Measurements from ENCODE around the gene IL13RA2. TPM values are rescaled to one million over a fixed set of nuclear protein-coding genes. Genes with fewer than 3 reads are reported as not detected.
A peak's percentile ranks its signal among the peaks of the same experiment; 100 is the strongest.

IL13RA2 gene
- total and polyA plus RNA-seq, 2 donors = 1.7 to 7.0 TPM

GRCh38 chrX:115018040-115018647, 728 bp upstream of the IL13RA2 start:
- Histone ChIP-seq H3K27me3 (ENCODE audit: control insufficient read depth in 2 of 2, insufficient read depth in 1 of 2, low read length in 1 of 2) (no peaks in the 10 kb centered on the region), H3K4me1 (ENCODE audit: control insufficient read depth in 2 of 2, insufficient read depth in 2 of 2, low read length in 2 of 2) (no peaks in the 10 kb centered on the region), H3K4me3 (ENCODE audit: low read length in 2 of 2) (no peak overlapping the region), H3K36me3 (ENCODE audit: control insufficient read depth in 2 of 2, insufficient read depth in 2 of 2, low read length in 1 of 2) (no peaks in the 10 kb centered on the region), H3K9me3 (ENCODE audit: control insufficient read depth in 2 of 2, insufficient read depth in 1 of 2, low read length in 1 of 2) (no peaks in the 10 kb centered on the region), H3K27ac (ENCODE audit: low read depth in 1 of 2, low read length in 1 of 2) (no peak overlapping the region)
- WGBS = 76% methylated on average over 6 of the region's 6 CpGs
- DNase-seq (ENCODE audit: low read depth in 6 of 9, low spot score in 9 of 9) = peak in 1 of 9 donors; percentile 16

- Histone ChIP-seq H3K36me3 (ENCODE audit: control insufficient read depth in 2 of 2, insufficient read depth in 2 of 2, low read length in 1 of 2) (no peaks in the 10 kb centered on the region), H3K4me1 (ENCODE audit: control insufficient read depth in 2 of 2, insufficient read depth in 2 of 2, low read length in 2 of 2) (no peaks in the 10 kb centered on the region), H3K27ac (ENCODE audit: low read depth in 1 of 2, low read length in 1 of 2) (no peak overlapping the region), H3K9me3 (ENCODE audit: control insufficient read depth in 2 of 2, insufficient read depth in 1 of 2, low read length in 1 of 2) (no peaks in the 10 kb centered on the region), H3K27me3 (ENCODE audit: control insufficient read depth in 2 of 2, insufficient read depth in 1 of 2, low read length in 1 of 2) (no peaks in the 10 kb centered on the region), H3K4me3 (ENCODE audit: low read length in 2 of 2) (no peak overlapping the region)
- DNase-seq (ENCODE audit: low read depth in 6 of 9, low spot score in 9 of 9) = no peak
- 94% methylated on average over 3 of the region's 3 CpGs for WGBS
These were observed 3.7 kb downstream of the IL13RA2 start for GRCh38 chrX:115013705-115014104.

GRCh38 chrX:115011428-115011827, 6.0 kb downstream of the IL13RA2 start:
- no peaks in the 10 kb centered on the region for H3K27me3 ChIP-seq (ENCODE audit: control insufficient read depth in 2 of 2, insufficient read depth in 1 of 2, low read length in 1 of 2)
- WGBS = 92% methylated on average over 1 of the region's 1 CpG
- no peak overlapping the region for H3K4me3 ChIP-seq (ENCODE audit: low read length in 2 of 2)

GRCh38 chrX:114999906-115000305, 17.5 kb downstream of the IL13RA2 start:
- Histone ChIP-seq H3K4me3 (ENCODE audit: low read length in 2 of 2) (no peak overlapping the region), H3K27ac (ENCODE audit: low read depth in 1 of 2, low read length in 1 of 2) (no peak overlapping the region), H3K4me1 (ENCODE audit: control insufficient read depth in 2 of 2, insufficient read depth in 2 of 2, low read length in 2 of 2) (no peaks in the 10 kb centered on the region), H3K9me3 (ENCODE audit: control insufficient read depth in 2 of 2, insufficient read depth in 1 of 2, low read length in 1 of 2) (no peaks in the 10 kb centered on the region), H3K27me3 (ENCODE audit: control insufficient read depth in 2 of 2, insufficient read depth in 1 of 2, low read length in 1 of 2) (no peaks in the 10 kb centered on the region), H3K36me3 (ENCODE audit: control insufficient read depth in 2 of 2, insufficient read depth in 2 of 2, low read length in 1 of 2) (no peaks in the 10 kb centered on the region)
- whole genome bisulfite sequencing = 94% methylated on average over 6 of the region's 6 CpGs
- no peak for DNase-seq (ENCODE audit: low read depth in 6 of 9, low spot score in 9 of 9)

More at GRCh38 chrX:115011428-115011827, 6.0 kb downstream of the IL13RA2 start:
- DNase-seq (ENCODE audit: low read depth in 6 of 9, low spot score in 9 of 9) = no peak
- Histone ChIP-seq H3K9me3 (ENCODE audit: control insufficient read depth in 2 of 2, insufficient read depth in 1 of 2, low read length in 1 of 2) (no peaks in the 10 kb centered on the region), H3K27ac (ENCODE audit: low read depth in 1 of 2, low read length in 1 of 2) (no peak overlapping the region), H3K4me1 (ENCODE audit: control insufficient read depth in 2 of 2, insufficient read depth in 2 of 2, low read length in 2 of 2) (no peaks in the 10 kb centered on the region), H3K36me3 (ENCODE audit: control insufficient read depth in 2 of 2, insufficient read depth in 2 of 2, low read length in 1 of 2) (no peaks in the 10 kb centered on the region)

- H3K27ac ChIP-seq (ENCODE audit: low read depth in 1 of 2, low read length in 1 of 2) = no peak overlapping the region
These were observed 19.6 kb downstream of the IL13RA2 start for GRCh38 chrX:114997779-114998178.

GRCh38 chrX:114985967-114986592, 31.3 kb downstream of the IL13RA2 start:
- H3K36me3 ChIP-seq (ENCODE audit: control insufficient read depth in 2 of 2, insufficient read depth in 2 of 2, low read length in 1 of 2) = no peaks in the 10 kb centered on the region
- no peaks in the 10 kb centered on the region for H3K27me3 ChIP-seq (ENCODE audit: control insufficient read depth in 2 of 2, insufficient read depth in 1 of 2, low read length in 1 of 2)
- no peaks in the 10 kb centered on the region for H3K4me1 ChIP-seq (ENCODE audit: control insufficient read depth in 2 of 2, insufficient read depth in 2 of 2, low read length in 2 of 2)
- H3K4me3 ChIP-seq (ENCODE audit: low read length in 2 of 2) = no peak overlapping the region
- 60% methylated on average over 5 of the region's 5 CpGs for WGBS
- no peaks in the 10 kb centered on the region for H3K9me3 ChIP-seq (ENCODE audit: control insufficient read depth in 2 of 2, insufficient read depth in 1 of 2, low read length in 1 of 2)
- no peak overlapping the region for H3K27ac ChIP-seq (ENCODE audit: low read depth in 1 of 2, low read length in 1 of 2)
- no peak for DNase-seq (ENCODE audit: low read depth in 6 of 9, low spot score in 9 of 9)

More at GRCh38 chrX:114997779-114998178, 19.6 kb downstream of the IL13RA2 start:
- Histone ChIP-seq H3K4me3 (ENCODE audit: low read length in 2 of 2) (no peak overlapping the region), H3K9me3 (ENCODE audit: control insufficient read depth in 2 of 2, insufficient read depth in 1 of 2, low read length in 1 of 2) (no peaks in the 10 kb centered on the region), H3K27me3 (ENCODE audit: control insufficient read depth in 2 of 2, insufficient read depth in 1 of 2, low read length in 1 of 2) (no peaks in the 10 kb centered on the region), H3K4me1 (ENCODE audit: control insufficient read depth in 2 of 2, insufficient read depth in 2 of 2, low read length in 2 of 2) (no peaks in the 10 kb centered on the region), H3K36me3 (ENCODE audit: control insufficient read depth in 2 of 2, insufficient read depth in 2 of 2, low read length in 1 of 2) (no peaks in the 10 kb centered on the region)
- WGBS = 88% methylated on average over 2 of the region's 2 CpGs
- no peak for DNase-seq (ENCODE audit: low read depth in 6 of 9, low spot score in 9 of 9)

- H3K27ac ChIP-seq (ENCODE audit: low read depth in 1 of 2, low read length in 1 of 2) = no peak overlapping the region
- no peaks in the 10 kb centered on the region for H3K36me3 ChIP-seq (ENCODE audit: control insufficient read depth in 2 of 2, insufficient read depth in 2 of 2, low read length in 1 of 2)
- no peak for DNase-seq (ENCODE audit: low read depth in 6 of 9, low spot score in 9 of 9)
- no peaks in the 10 kb centered on the region for H3K9me3 ChIP-seq (ENCODE audit: control insufficient read depth in 2 of 2, insufficient read depth in 1 of 2, low read length in 1 of 2)
- H3K27me3 ChIP-seq (ENCODE audit: control insufficient read depth in 2 of 2, insufficient read depth in 1 of 2, low read length in 1 of 2) = no peaks in the 10 kb centered on the region
- no peak overlapping the region for H3K4me3 ChIP-seq (ENCODE audit: low read length in 2 of 2)
- 93% methylated on average over 2 of the region's 2 CpGs for WGBS
- H3K4me1 ChIP-seq (ENCODE audit: control insufficient read depth in 2 of 2, insufficient read depth in 2 of 2, low read length in 2 of 2) = no peaks in the 10 kb centered on the region
These were observed 41.1 kb downstream of the IL13RA2 start for GRCh38 chrX:114976292-114976691.

GRCh38 chrX:114973013-114973412, 44.4 kb downstream of the IL13RA2 start:
- H3K4me1 ChIP-seq (ENCODE audit: control insufficient read depth in 2 of 2, insufficient read depth in 2 of 2, low read length in 2 of 2) = no peaks in the 10 kb centered on the region
- no peaks in the 10 kb centered on the region for H3K9me3 ChIP-seq (ENCODE audit: control insufficient read depth in 2 of 2, insufficient read depth in 1 of 2, low read length in 1 of 2)
- H3K27ac ChIP-seq (ENCODE audit: low read depth in 1 of 2, low read length in 1 of 2) = no peak overlapping the region
- H3K27me3 ChIP-seq (ENCODE audit: control insufficient read depth in 2 of 2, insufficient read depth in 1 of 2, low read length in 1 of 2) = no peaks in the 10 kb centered on the region
- H3K4me3 ChIP-seq (ENCODE audit: low read length in 2 of 2) = no peak overlapping the region
- no peak for DNase-seq (ENCODE audit: low read depth in 6 of 9, low spot score in 9 of 9)
- no peaks in the 10 kb centered on the region for H3K36me3 ChIP-seq (ENCODE audit: control insufficient read depth in 2 of 2, insufficient read depth in 2 of 2, low read length in 1 of 2)

- Histone ChIP-seq H3K27ac (ENCODE audit: low read depth in 1 of 2, low read length in 1 of 2) (no peak overlapping the region), H3K9me3 (ENCODE audit: control insufficient read depth in 2 of 2, insufficient read depth in 1 of 2, low read length in 1 of 2) (no peaks in the 10 kb centered on the region), H3K27me3 (ENCODE audit: control insufficient read depth in 2 of 2, insufficient read depth in 1 of 2, low read length in 1 of 2) (no peaks in the 10 kb centered on the region), H3K36me3 (ENCODE audit: control insufficient read depth in 2 of 2, insufficient read depth in 2 of 2, low read length in 1 of 2) (no peaks in the 10 kb centered on the region), H3K4me1 (ENCODE audit: control insufficient read depth in 2 of 2, insufficient read depth in 2 of 2, low read length in 2 of 2) (no peaks in the 10 kb centered on the region), H3K4me3 (ENCODE audit: low read length in 2 of 2) (no peak overlapping the region)
- 96% methylated on average over 3 of the region's 3 CpGs for WGBS
- DNase-seq (ENCODE audit: low read depth in 6 of 9, low spot score in 9 of 9) = no peak
These were observed 46.6 kb downstream of the IL13RA2 start for GRCh38 chrX:114970806-114971205.

Data from thymus (tissue), 11 donors.